B cell (primary cell): ENCODE data around the gene CLN5. TPM values are rescaled to one million over a fixed set of nuclear protein-coding genes. Genes with fewer than 3 reads are reported as not detected.

Experiments
- ATAC-seq: fragments of 200-7000 bp; cut with Tn5 transposase; one replicate; pipeline ENCODE4 v1.10.0; 2021; ENCODE audit warnings: low read depth, mild to moderate bottlenecking, moderate number of reproducible peaks, moderate library complexity
- CTCF ChIA-PET: fragments of 350-600 bp; sonication (Branson Sonifier 250); formaldehyde crosslinking; loops from one replicate; lab custom pipeline; 2021; ENCODE audit warnings: antibody characterized with exemption, inconsistent platforms; lab: Charles Lee
- POLR2A ChIA-PET: fragments of 350-600 bp; sonication (Branson Sonifier 250); formaldehyde crosslinking; loops from one replicate; lab custom pipeline; 2021; ENCODE audit warnings: antibody characterized with exemption; lab: Charles Lee
- DNase-seq: peaks from one replicate; pipeline ENCODE4 v3.0.0; 2013
- H2AFZ ChIP-seq: 2 replicates; pipeline ENCODE4 v1.6.1; 2012; ENCODE audit warnings: mild to moderate bottlenecking, low read depth, low read length; ENCODE audit not compliant: insufficient read depth, poor library complexity, severe bottlenecking
- H3K27ac ChIP-seq, 2 donors: 1 replicate in 1 of 2; 2 replicates in 1 of 2; pipeline ENCODE4 v1.5.1; 2012 to 2013; ENCODE audit warnings: low read length in 2 of 2, mild to moderate bottlenecking in 2 of 2, moderate library complexity in 1 of 2
- H3K27me3 ChIP-seq, 4 experiments: fragments of 200-600 bp in 1 of 4; sonication (generic) in 1 of 4; replicated peaks in 1 of 4; 1 replicate in 2 of 4; 2 replicates in 2 of 4; pipeline versions ENCODE4 v1.6.1 to v1.7.0; 2013 to 2016; ENCODE audit warnings: low read length in 3 of 4, mild to moderate bottlenecking in 2 of 4, mixed read lengths in 1 of 4, moderate library complexity in 1 of 4; ENCODE audit not compliant: insufficient read depth in 4 of 4, control insufficient read depth in 3 of 4; ENCODE audit errors: control extremely low read depth in 1 of 4
- H3K36me3 ChIP-seq, 2 experiments: replicated peaks in 1 of 2; 1 replicate in 1 of 2; 2 replicates in 1 of 2; pipeline versions ENCODE4 v1.6.1 to v1.7.1; 2013; ENCODE audit warnings: low read length in 1 of 2; ENCODE audit not compliant: insufficient read depth in 2 of 2, control insufficient read depth in 1 of 2; ENCODE audit errors: control extremely low read depth in 1 of 2, extremely low read depth in 1 of 2
- H3K4me1 ChIP-seq, 2 donors: fragments of 200-600 bp in 1 of 2; sonication (generic) in 1 of 2; 1 replicate in 1 of 2; 2 replicates in 1 of 2; pipeline versions ENCODE4 v1.5.1 to v1.6.1; 2013 to 2017; ENCODE audit warnings: low read length in 2 of 2; ENCODE audit not compliant: control insufficient read depth in 2 of 2, insufficient read depth in 2 of 2
- H3K4me2 ChIP-seq: replicated peaks from 2 replicates; pipeline ENCODE3; 2012; ENCODE audit warnings: mild to moderate bottlenecking, low read depth, low read length; ENCODE audit not compliant: poor library complexity, severe bottlenecking
- H3K4me3 ChIP-seq, 5 experiments: fragments of 200-600 bp in 1 of 5; sonication (generic) in 1 of 5; 1 replicate in 3 of 5; 2 replicates in 2 of 5; pipeline versions ENCODE4 v1.5.1 to v1.7.0; 2011 to 2016; ENCODE audit warnings: low read length in 4 of 5, mild to moderate bottlenecking in 4 of 5, low read depth in 2 of 5, control low read depth in 1 of 5, moderate library complexity in 1 of 5; ENCODE audit not compliant: insufficient read depth in 1 of 5; ENCODE audit errors: control extremely low read depth in 1 of 5, extremely low read depth in 1 of 5
- H3K79me2 ChIP-seq: fragments of 200-600 bp; sonication (generic); one replicate; pipeline ENCODE4 v1.6.0; 2016; ENCODE audit warnings: low read length; ENCODE audit not compliant: control insufficient read depth, insufficient read depth
- H3K9ac ChIP-seq: fragments of 200-600 bp; sonication (generic); 2 replicates; pipeline ENCODE4 v1.6.1; 2017; ENCODE audit warnings: mild to moderate bottlenecking, low read length, moderate library complexity
- H3K9me3 ChIP-seq, 3 donors: one replicate each; pipeline versions ENCODE4 v1.6.1 to v1.7.1; 2013; ENCODE audit warnings: low read length in 2 of 3; ENCODE audit not compliant: control insufficient read depth in 2 of 3, insufficient read depth in 1 of 3; ENCODE audit errors: control extremely low read depth in 1 of 3
- H4K20me1 ChIP-seq: 2 replicates; pipeline ENCODE4 v1.6.0; 2012; ENCODE audit warnings: mild to moderate bottlenecking, low read length; ENCODE audit not compliant: insufficient read depth, control insufficient read depth, poor library complexity, severe bottlenecking
- H3K27ac Mint-ChIP-seq: one replicate; pipeline ENCODE4 v1.8.0; 2021; ENCODE audit warnings: mixed read lengths
- H3K27me3 Mint-ChIP-seq: one replicate; pipeline ENCODE4 v1.8.0; 2021; ENCODE audit warnings: mixed read lengths
- H3K4me1 Mint-ChIP-seq: one replicate; pipeline ENCODE4 v1.8.0; 2021; ENCODE audit warnings: mixed read lengths
- H3K4me3 Mint-ChIP-seq: one replicate; pipeline ENCODE4 v1.8.0; 2021; ENCODE audit warnings: mixed read lengths
- H3K9me3 Mint-ChIP-seq: one replicate; pipeline ENCODE4 v1.8.0; 2022; ENCODE audit warnings: mixed read lengths; ENCODE audit not compliant: insufficient read depth
- CTCF ChIP-seq: fragments of 200-600 bp; IDR thresholded peaks from one replicate; pipeline ENCODE4 v1.8.0; 2022; ENCODE audit warnings: antibody characterized with exemption, mild to moderate bottlenecking
- EZH2 ChIP-seq: IDR thresholded peaks from 2 replicates; pipeline ENCODE4 v1.6.1; 2012; ENCODE audit warnings: borderline replicate concordance, low read depth, mild to moderate bottlenecking, moderate library complexity, low read length; ENCODE audit not compliant: insufficient read depth, poor library complexity, severe bottlenecking
- WGBS: methylation state at CpG from one replicate; pipeline ENCODE4 v1.1.5; 2013; ENCODE audit warnings: missing lambda C conversion rate; ENCODE audit not compliant: insufficient coverage; 5-methylcytosine and 5-hydroxymethylcytosine counted together
- intact Hi-C: fragments of 100-400 bp; cut with micrococcal nuclease; formaldehyde crosslinking; loops from one replicate; pipeline ENCODE4 v1.10.0; 2022
- polyA plus RNA-seq: library from polyadenylated mRNA; depleted of rRNA; stranded (reverse); fragments of >200 nt; gene quantifications from 2 replicates; pipeline ENCODE4 v1.2.3, GENCODE V29; 2012
- total RNA-seq, 2 donors: library from RNA; stranded (reverse); fragments of 120-200 nt in 1 of 2; gene quantifications; 1 replicate in 1 of 2; 2 replicates in 1 of 2; pipeline versions ENCODE4 v1.2.3 to v1.2.4, GENCODE V29; 2013 to 2022

Gene CLN5
- total and polyA plus RNA-seq, 2 donors (not counting 1 experiment from before 2014, with no cell fraction given) = 11.9 to 36.9 TPM

GRCh38 chr13:76980075-76980718 is 11.7 kb upstream of the CLN5 start:
- no peak overlapping the region for H3K9ac ChIP-seq
- no peaks in the 10 kb centered on the region for H3K9me3 Mint-ChIP-seq
- TF ChIP-seq EZH2 (no peak), CTCF (peak; percentile 99)
- H3K4me2 ChIP-seq = peak overlapping the region; percentile 64
- H4K20me1 ChIP-seq = no peaks in the 10 kb centered on the region
- H3K4me3 Mint-ChIP-seq = peak overlapping the region; percentile 64
- ChIA-PET CTCF (interaction anchor here (0.6 to 3.2 kb wide), 28 partner anchors 8 to 1284 kb away, joined by 3 to 23 read pairs (median 4); partner anchors contain the start of genes CLN5 and FBXL3), POLR2A (no interaction called here)
- peaks cover 44% of the 10 kb centered on the region for H3K27me3 Mint-ChIP-seq
- no peaks in the 10 kb centered on the region for H3K36me3 ChIP-seq
- H3K27ac Mint-ChIP-seq = no peak overlapping the region
- H3K4me3 ChIP-seq = peak overlapping the region in 3 of 5 experiments; percentile 13 to 24 (median 15)
- intact Hi-C loops = no loop called here
- H3K4me1 ChIP-seq = peaks cover 0 to 7% of the 10 kb centered on the region in 2 donors
- peaks cover 4% of the 10 kb centered on the region for H3K4me1 Mint-ChIP-seq
- no peak overlapping the region for H3K27ac ChIP-seq
- no peaks in the 10 kb centered on the region for H3K79me2 ChIP-seq
- DNase-seq (peak; percentile 82), ATAC-seq (peak; percentile 100)
- peaks cover 0 to 28% (median 14%) of the 10 kb centered on the region in 4 experiments for H3K27me3 ChIP-seq
- H2AFZ ChIP-seq = peak overlapping the region; percentile 62
- WGBS = 1% methylated on average over 18 of the region's 34 CpGs
- no peaks in the 10 kb centered on the region for H3K9me3 ChIP-seq

GRCh38 chr13:76982061-76982460 is 9.8 kb upstream of the CLN5 start:
- no peak overlapping the region for H3K27ac Mint-ChIP-seq
- CTCF ChIA-PET = interaction anchor here (0.9 to 3.2 kb wide), 5 partner anchors 8 to 946 kb away, joined by 3 to 23 read pairs (median 4); partner anchors contain the start of gene CLN5

More at GRCh38 chr13:76982061-76982460, 9.8 kb upstream of the CLN5 start:
- TF ChIP-seq EZH2 (no peak), CTCF (no peak)
- Histone ChIP-seq H3K9ac (no peak overlapping the region), H3K4me3 (no peak overlapping the region), H3K36me3 (no peaks in the 10 kb centered on the region), H3K79me2 (no peaks in the 10 kb centered on the region), H3K27ac (no peak overlapping the region), H4K20me1 (no peaks in the 10 kb centered on the region), H2AFZ (no peak overlapping the region), H3K9me3 (no peaks in the 10 kb centered on the region), H3K27me3 (peaks cover 0 to 21% (median 14%) of the 10 kb centered on the region in 4 experiments), H3K4me1 (peaks cover 0 to 7% of the 10 kb centered on the region in 2 donors), H3K4me2 (no peak overlapping the region)
- Mint-ChIP-seq H3K27me3 (peaks cover 44% of the 10 kb centered on the region), H3K9me3 (no peaks in the 10 kb centered on the region), H3K4me3 (no peak overlapping the region), H3K4me1 (peaks cover 4% of the 10 kb centered on the region)
- intact Hi-C loops = no loop called here
- 29% methylated on average over 2 of the region's 6 CpGs for WGBS
- no peak for ATAC-seq
- POLR2A ChIA-PET = interaction anchor here (0.9 kb wide), 1 partner anchor 11 kb away, joined by 3 read pairs; no protein-coding TSS in a partner anchor
- DNase-seq = no peak
